PC-3 (cell line): ENCODE measurements around the gene CLCA2. TPM values are rescaled to one million over a fixed set of nuclear protein-coding genes. Genes with fewer than 3 reads are reported as not detected.

ENCODE experiments used
- ATAC-seq: fragments of 200-7000 bp; cut with Tn5 transposase; 2 replicates; pipeline ENCODE4 v1.9.1; 2020; ENCODE audit warnings: mild to moderate bottlenecking, moderate library complexity
- BruUV-seq: library from RNA; stranded (reverse); fragments of 400-500 nt; replicated peaks from 2 replicates; lab custom pipeline; 2021; lab: Mats Ljungman, UMichigan
- CTCF ChIA-PET: fragments of 300-600 bp; sonication (Branson Sonifier 250); formaldehyde crosslinking; loops from one replicate; lab custom pipeline; 2022; ENCODE audit warnings: antibody characterized with exemption; lab: Charles Lee
- POLR2A ChIA-PET: fragments of 300-600 bp; sonication (Branson Sonifier 250); formaldehyde crosslinking; loops from one replicate; lab custom pipeline; 2022; ENCODE audit warnings: antibody characterized with exemption; ENCODE audit not compliant: unreplicated experiment; lab: Charles Lee
- DNase-seq: peaks from one replicate; pipeline ENCODE4 v3.0.0-alpha.2; 2015
- H2AFZ ChIP-seq: fragments of 300-600 bp; sonication (generic); 2 replicates; pipeline ENCODE4 v1.6.0; 2016; ENCODE audit warnings: antibody characterized with exemption, low read length
- H3F3A ChIP-seq: fragments of 300-600 bp; sonication (generic); one replicate; pipeline ENCODE4 v1.6.0; 2017; ENCODE audit warnings: antibody characterized with exemption, low read length, control low read depth, mild to moderate bottlenecking; ENCODE audit not compliant: unreplicated experiment
- H3K27ac ChIP-seq: fragments of 300-600 bp; sonication (generic); 2 replicates; pipeline ENCODE4 v1.5.1; 2016; ENCODE audit warnings: mild to moderate bottlenecking, low read length
- H3K27me3 ChIP-seq: fragments of 300-600 bp; sonication (generic); 2 replicates; pipeline ENCODE4 v1.6.1; 2016; ENCODE audit warnings: low read length, mixed read lengths
- H3K36me3 ChIP-seq: fragments of 300-600 bp; sonication (generic); 2 replicates; pipeline ENCODE4 v1.6.1; 2016; ENCODE audit warnings: low read depth, mixed run types, low read length, mixed read lengths
- H3K4me1 ChIP-seq: fragments of 300-600 bp; sonication (generic); 2 replicates; pipeline ENCODE4 v1.5.1; 2016; ENCODE audit warnings: low read length; ENCODE audit not compliant: insufficient read depth
- H3K4me2 ChIP-seq: fragments of 300-600 bp; sonication (generic); 2 replicates; pipeline ENCODE4 v1.6.0; 2016; ENCODE audit warnings: low read length
- H3K4me3 ChIP-seq: fragments of 300-600 bp; sonication (generic); 2 replicates; pipeline ENCODE4 v1.5.1; 2016; ENCODE audit warnings: mild to moderate bottlenecking, low read length, mixed read lengths
- H3K79me2 ChIP-seq: fragments of 300-600 bp; sonication (generic); 2 replicates; pipeline ENCODE4 v1.6.1; 2017; ENCODE audit warnings: low read length, mixed read lengths
- H3K9ac ChIP-seq: fragments of 300-600 bp; sonication (generic); 2 replicates; pipeline ENCODE4 v1.6.0; 2016; ENCODE audit warnings: mild to moderate bottlenecking, low read length
- H3K9me2 ChIP-seq: fragments of 300-600 bp; sonication (generic); replicated peaks from 2 replicates; pipeline ENCODE4 v1.6.1; 2016; ENCODE audit warnings: mixed run types, low read length, mixed read lengths
- H3K9me3 ChIP-seq: fragments of 300-600 bp; sonication (generic); 2 replicates; pipeline ENCODE4 v1.6.1; 2016; ENCODE audit warnings: low read length, mixed read lengths
- H4K20me1 ChIP-seq: fragments of 300-600 bp; sonication (generic); 2 replicates; pipeline ENCODE4 v1.6.1; 2016; ENCODE audit warnings: low read length, mixed read lengths
- CTCF ChIP-seq: fragments of 300-600 bp; sonication (generic); conservative IDR thresholded peaks from 2 replicates; pipeline ENCODE4 v1.5.1; 2017; ENCODE audit warnings: antibody characterized with exemption, low read depth, mild to moderate bottlenecking, low read length
- EZH2 ChIP-seq: fragments of 300-600 bp; sonication (generic); IDR thresholded peaks from one replicate; pipeline ENCODE4 v1.6.1; 2017; ENCODE audit warnings: antibody characterized with exemption, mild to moderate bottlenecking, low read length; ENCODE audit not compliant: unreplicated experiment
- EZH2phosphoT487 ChIP-seq: fragments of 300-600 bp; sonication (generic); IDR thresholded peaks from 2 replicates; pipeline ENCODE4 v1.6.1; 2018; ENCODE audit warnings: mild to moderate bottlenecking, antibody characterized with exemption, low read length, borderline replicate concordance
- intact Hi-C: fragments of 100-400 bp; cut with micrococcal nuclease; formaldehyde crosslinking; loops from 2 replicates; pipeline ENCODE4 v1.9.0; 2023
- total RNA-seq: library from RNA; depleted of rRNA; stranded (reverse); fragments of >200 nt; gene quantifications from 2 replicates; pipeline ENCODE4 v1.2.3, GENCODE V29; 2014

The CLCA2 gene
- total RNA-seq, 1 experiment from 2014 or later = 0.22 TPM

GRCh38 chr1:86478416-86479156 is 54.6 kb downstream of the CLCA2 start:
- no peaks in the 10 kb centered on the region for H3K79me2 ChIP-seq
- H3K4me3 ChIP-seq = no peak overlapping the region
- TF ChIP-seq EZH2phosphoT487 (no peak), EZH2 (no peak), CTCF (no peak)
- H3K36me3 ChIP-seq = no peaks in the 10 kb centered on the region
- intact Hi-C loops = no loop called here
- no peak overlapping the region for H3K4me2 ChIP-seq
- DNase-seq (no peak), ATAC-seq (no peak)
- no peaks in the 10 kb centered on the region for H3F3A ChIP-seq
- no peak overlapping the region for H2AFZ ChIP-seq
- BruUV-seq = no TSS peak
- no peaks in the 10 kb centered on the region for H3K9me2 ChIP-seq
- H3K9ac ChIP-seq = no peak overlapping the region
- no peaks in the 10 kb centered on the region for H3K27me3 ChIP-seq
- H3K27ac ChIP-seq = no peak overlapping the region
- CTCF ChIA-PET = no interaction called here
- no peaks in the 10 kb centered on the region for H3K4me1 ChIP-seq
- H4K20me1 ChIP-seq = no peaks in the 10 kb centered on the region
- POLR2A ChIA-PET = no interaction called here
- H3K9me3 ChIP-seq = no peaks in the 10 kb centered on the region

GRCh38 chr1:86481966-86482365 is 58.0 kb downstream of the CLCA2 start:
- no TSS peak for BruUV-seq
- intact Hi-C loops = no loop called here

More at GRCh38 chr1:86481966-86482365, 58.0 kb downstream of the CLCA2 start:
- Histone ChIP-seq H3K27ac (no peak overlapping the region), H4K20me1 (no peaks in the 10 kb centered on the region), H3K9ac (no peak overlapping the region), H3K27me3 (no peaks in the 10 kb centered on the region), H3K9me2 (no peaks in the 10 kb centered on the region), H3F3A (no peaks in the 10 kb centered on the region), H3K4me3 (no peak overlapping the region), H3K4me1 (no peaks in the 10 kb centered on the region), H3K36me3 (no peaks in the 10 kb centered on the region), H3K79me2 (no peaks in the 10 kb centered on the region), H3K4me2 (no peak overlapping the region), H3K9me3 (no peaks in the 10 kb centered on the region), H2AFZ (no peak overlapping the region)
- DNase-seq = no peak
- POLR2A ChIA-PET = no interaction called here
- ATAC-seq = no peak
- CTCF ChIA-PET = no interaction called here
- TF ChIP-seq EZH2phosphoT487 (no peak), CTCF (no peak), EZH2 (no peak)
